DMS153 treated with DMSO at 0.1 percent for 48 hours (cell line): ENCODE measurements around the gene BORCS6.
A peak's percentile ranks its signal among the peaks of the same experiment; 100 is the strongest.

Experiments
- DNase-seq: peaks from one replicate; lab custom pipeline; 2025; ENCODE audit not compliant: unreplicated experiment; lab: John Stamatoyannopoulos, UW

BORCS6 gene

GRCh38 chr17:8143581-8144400 is 46.2 kb downstream of the BORCS6 start:
- DNase-seq: no peak

GRCh38 chr17:8142887-8143580 is 46.9 kb downstream of the BORCS6 start:
- no peak for DNase-seq

- DNase-seq: no peak
These were observed 47.7 kb downstream of the BORCS6 start for GRCh38 chr17:8142158-8142886.

GRCh38 chr17:8141741-8142140 is 48.2 kb downstream of the BORCS6 start:
- no peak for DNase-seq

- DNase-seq: no peak
These were observed 48.9 kb downstream of the BORCS6 start for GRCh38 chr17:8141045-8141444.

- DNase-seq: no peak
These were observed 49.6 kb downstream of the BORCS6 start for GRCh38 chr17:8140065-8141029.

- DNase-seq: peak; percentile 46
These were observed 51.2 kb downstream of the BORCS6 start for GRCh38 chr17:8138672-8139371.

- no peak for DNase-seq
These were observed 51.7 kb downstream of the BORCS6 start for GRCh38 chr17:8138374-8138671.
